ENCODE measurements around the gene APBA1.

GRCh38 chr9:69432623-69433022, 239.5 kb downstream of the APBA1 start:
- TF ChIP-seq CTCF (IDR thresholded peaks at IDR 0.05; ENCODE audit: insufficient read depth, low read length) (no peak), REST (IDR thresholded peaks at IDR 0.05; ENCODE audit: insufficient replicate concordance, low read depth) (no peak), POLR2AphosphoS5 (IDR thresholded peaks at IDR 0.05; ENCODE audit: low read depth) (no peak), SPI1 (IDR thresholded peaks at IDR 0.05; ENCODE audit: borderline replicate concordance, low read depth) (no peak), GABPA (IDR thresholded peaks at IDR 0.05; ENCODE audit: low read depth) (no peak)
